Muscle of back (tissue), 11 donors: Measurements from ENCODE around the gene NAA15. TPM values are rescaled to one million over a fixed set of nuclear protein-coding genes. Genes with fewer than 3 reads are reported as not detected.
"Not testable (repeated sequence)": the region's sequence is repeated elsewhere in the genome, so short reads cannot be mapped to it uniquely, and the experiment has no call there.

Experiments
- DNase-seq, 3 donors: peaks; one replicate each; pipeline versions ENCODE4 v3.0.0 to v3.0.0-alpha.2; 2013
- polyA plus RNA-seq, 10 donors: library from polyadenylated mRNA; unstranded; fragments of 120-200 nt; gene quantifications; one replicate each; pipeline ENCODE4 v1.2.1, GENCODE V29; 2013; ENCODE audit not compliant: insufficient read length in 10 of 10

NAA15 gene
- polyA plus RNA-seq, 10 donors, result 22.5 to 38.1 (median 29.2) TPM

DNA sequence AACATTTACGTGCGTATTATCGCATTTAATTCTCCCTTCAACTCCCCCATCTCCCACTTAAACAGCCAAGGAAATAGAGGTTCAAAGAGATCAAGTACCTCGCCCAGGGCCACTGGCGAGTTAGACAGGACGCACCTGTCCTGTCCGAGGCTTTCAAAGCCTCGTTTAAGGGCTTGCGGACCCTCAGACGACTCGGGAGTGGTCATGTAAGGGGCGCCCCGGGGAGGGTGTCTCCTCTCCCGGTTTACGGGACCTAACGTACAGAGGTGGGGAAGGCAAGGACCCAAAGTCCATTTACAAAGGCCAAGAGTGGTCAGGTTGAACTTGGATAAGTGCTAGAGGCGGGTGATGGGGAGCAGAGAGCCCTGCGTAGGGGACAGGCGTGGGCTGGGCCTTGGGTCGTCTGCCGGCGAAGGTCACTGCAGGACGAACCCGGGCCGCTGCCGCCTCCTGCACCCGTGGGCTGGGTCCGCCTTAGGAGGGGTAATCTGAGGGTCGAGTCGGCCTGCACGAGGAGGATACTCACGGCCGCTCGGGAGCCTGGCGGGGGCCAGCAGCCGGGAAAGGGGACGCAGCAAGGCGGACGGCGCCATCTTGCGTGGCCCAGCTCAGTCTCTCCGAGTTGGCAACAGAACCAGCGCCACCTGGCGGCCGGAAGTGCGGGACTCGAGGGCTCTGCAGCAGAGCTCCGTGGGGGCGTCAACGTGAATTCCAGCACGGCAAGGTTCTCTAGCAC is 5.9 kb upstream of the NAA15 start:
- peak; percentile 93 to 99 (median 98) for DNase-seq

GRCh38 chr4:139295942-139296299 is 5.4 kb upstream of the NAA15 start:
- DNase-seq, result no peak

GRCh38 chr4:139297001-139297410 is 4.3 kb upstream of the NAA15 start:
- no peak for DNase-seq

- DNase-seq, result no peak
Measured at GRCh38 chr4:139299536-139299935, 1.8 kb upstream of the NAA15 start.

DNA sequence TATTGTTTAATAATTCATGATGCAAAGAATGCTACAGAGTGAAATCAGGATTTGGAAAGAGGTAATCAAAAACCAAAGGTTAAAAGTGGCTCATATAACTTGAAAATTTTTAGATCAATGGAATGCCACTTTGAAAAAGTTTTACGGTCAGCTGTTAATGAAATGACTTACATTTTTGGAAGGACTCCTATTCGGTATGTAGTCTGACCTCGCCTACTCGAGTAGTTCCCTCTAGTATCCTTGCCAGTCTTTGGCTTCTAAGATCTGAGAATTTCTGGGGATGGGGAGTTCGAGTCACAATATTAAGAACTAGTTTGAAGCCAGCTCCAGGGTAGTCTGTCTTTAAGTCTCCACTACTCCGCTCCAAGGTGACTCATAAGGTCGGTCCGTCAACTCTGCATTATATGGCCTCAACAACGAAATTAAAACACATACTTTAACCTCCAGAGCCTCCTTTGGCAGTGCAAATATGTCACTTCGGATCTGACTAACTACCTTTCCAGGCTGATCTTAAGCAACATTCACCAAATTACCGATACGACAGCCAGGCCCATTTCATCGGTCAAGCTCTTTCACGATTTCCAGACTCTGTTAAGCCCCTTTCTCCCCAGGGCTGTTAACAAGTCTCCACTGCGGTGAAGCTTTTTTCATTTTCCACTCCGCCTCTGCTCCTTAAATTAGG is 733 bp upstream of the NAA15 start:
- DNase-seq, result peak in 1 of 3 donors; percentile 37

- peak; percentile 33 to 84 (median 52) for DNase-seq
Measured at GRCh38 chr4:139301821-139302611, 711 bp downstream of the NAA15 start, which contains the start of gene NDUFC1. NDUFC1 (minus strand) TSS chr4:139302477; CDS start chr4:139295798, 6,679 bp downstream.

GRCh38 chr4:139304920-139305319 is 3.6 kb downstream of the NAA15 start:
- no peak for DNase-seq

DNA sequence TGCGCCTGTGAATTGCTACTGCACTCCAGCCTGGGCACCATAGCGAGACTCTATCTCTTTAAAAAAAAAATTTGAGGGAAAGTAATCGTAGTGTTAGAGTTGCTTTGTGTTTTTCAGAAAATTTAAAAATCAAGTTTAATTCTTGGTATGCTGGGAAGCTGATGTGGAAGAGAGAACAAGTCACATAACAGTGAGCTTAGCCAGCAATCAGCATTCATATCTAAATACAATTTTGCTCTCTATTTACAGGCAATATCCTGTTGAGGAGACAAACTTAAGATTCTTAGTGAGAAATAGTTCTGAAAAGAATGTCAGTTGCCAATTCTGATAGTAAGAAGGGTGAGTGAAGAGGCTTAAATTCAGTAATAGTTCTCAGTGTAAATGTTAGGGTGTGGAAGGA is 10.6 kb downstream of the NAA15 start:
- DNase-seq, result no peak

DNA sequence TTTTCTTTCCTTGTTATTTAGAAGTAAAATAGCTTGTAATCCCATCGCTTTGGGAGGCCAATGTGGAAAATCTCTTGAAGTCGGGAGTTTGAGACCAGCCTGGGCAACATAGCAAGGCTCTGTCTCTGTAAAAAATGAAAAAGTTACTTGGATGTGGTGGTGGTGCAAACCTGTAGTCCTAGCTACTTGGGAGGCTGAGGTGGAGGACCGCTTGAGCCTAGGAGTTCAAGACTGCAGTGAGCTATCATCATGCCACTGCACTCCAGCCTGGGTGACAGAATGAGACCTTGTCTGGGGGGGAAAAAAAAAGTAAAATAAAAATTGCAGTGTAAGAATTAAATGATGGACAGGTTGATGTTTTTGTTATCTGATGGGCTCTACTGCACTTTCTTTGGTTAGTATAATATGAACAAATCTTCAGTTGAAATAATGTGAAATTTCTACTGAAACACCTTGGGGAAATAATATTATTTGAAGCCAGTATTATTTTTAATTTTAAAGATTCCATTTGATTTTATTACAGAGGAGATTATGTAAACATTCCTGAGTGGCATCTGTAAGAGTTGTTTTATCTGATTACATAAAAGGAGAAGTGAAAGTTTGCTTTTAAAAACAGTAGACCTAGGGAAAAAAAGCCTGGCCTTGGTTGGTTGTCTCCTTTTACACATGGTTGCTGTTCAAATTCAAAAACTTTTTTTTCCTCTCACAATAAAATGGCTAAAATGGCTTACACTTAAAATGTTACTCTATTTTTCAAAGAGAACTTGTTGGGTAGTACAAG is 11.4 kb downstream of the NAA15 start:
- no peak for DNase-seq

DNA sequence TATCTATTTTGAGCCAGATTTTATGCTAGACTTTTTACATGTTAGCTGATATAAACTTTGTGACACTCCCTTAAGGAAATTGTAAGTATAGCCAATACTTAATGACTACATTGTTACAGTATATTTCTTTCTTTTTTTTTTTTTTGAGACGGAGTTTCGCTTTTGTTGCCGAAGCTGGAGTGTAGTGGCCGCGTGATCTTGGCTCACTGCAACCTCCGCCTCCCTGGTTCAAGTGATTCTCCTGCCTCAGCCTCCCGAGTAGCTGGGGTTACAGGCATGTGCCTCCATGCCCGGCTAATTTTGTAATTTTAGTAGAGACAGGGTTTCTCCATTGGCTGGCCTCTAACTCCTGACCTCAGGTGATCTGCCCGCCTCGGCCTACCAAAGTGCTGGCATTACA is 12.1 kb downstream of the NAA15 start:
- DNase-seq, result not testable (repeated sequence)

- no peak for DNase-seq
Measured at GRCh38 chr4:139314047-139314800, 12.9 kb downstream of the NAA15 start.

DNA sequence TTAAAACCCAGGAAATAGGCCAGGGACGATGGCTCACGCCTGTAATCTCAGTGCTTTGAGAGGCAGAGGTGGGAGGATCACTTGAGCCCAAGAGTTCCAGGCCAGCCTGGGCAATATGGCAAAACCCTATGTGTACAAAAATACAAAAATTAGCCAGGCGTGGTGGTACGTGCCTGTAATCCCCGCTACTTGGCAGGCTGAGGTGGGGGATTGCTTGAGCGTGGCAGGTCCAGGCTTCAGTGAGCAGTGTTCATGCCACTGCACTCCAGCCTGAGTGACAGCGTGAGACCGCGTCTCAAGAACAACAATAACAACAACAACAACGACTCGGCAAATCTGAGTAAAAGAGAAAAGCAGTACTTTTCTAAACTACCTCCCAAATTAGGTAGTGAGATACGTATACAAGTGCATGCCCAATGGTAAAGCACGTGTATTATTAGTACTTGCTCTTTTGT is 13.9 kb downstream of the NAA15 start:
- no peak for DNase-seq

DNA sequence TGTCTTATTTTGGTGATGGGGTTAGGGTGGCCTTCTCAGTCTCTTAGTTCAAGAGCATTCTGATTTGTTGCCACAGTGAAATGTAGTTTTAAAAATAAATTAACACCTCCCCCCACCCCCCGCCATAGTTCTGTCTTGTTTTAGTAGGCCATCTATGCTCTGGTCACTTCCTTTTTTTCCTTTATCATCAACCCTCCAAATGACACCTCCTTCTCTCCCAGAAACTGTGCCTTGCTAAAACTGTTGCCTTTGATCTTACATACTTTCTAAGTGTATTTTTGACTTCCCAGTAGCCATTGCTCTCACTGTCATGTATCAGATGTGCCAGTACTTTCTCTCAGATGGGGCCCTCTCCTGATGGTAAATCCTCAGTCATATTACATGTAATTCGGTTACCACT is 15.4 kb downstream of the NAA15 start:
- DNase-seq, result no peak

DNA sequence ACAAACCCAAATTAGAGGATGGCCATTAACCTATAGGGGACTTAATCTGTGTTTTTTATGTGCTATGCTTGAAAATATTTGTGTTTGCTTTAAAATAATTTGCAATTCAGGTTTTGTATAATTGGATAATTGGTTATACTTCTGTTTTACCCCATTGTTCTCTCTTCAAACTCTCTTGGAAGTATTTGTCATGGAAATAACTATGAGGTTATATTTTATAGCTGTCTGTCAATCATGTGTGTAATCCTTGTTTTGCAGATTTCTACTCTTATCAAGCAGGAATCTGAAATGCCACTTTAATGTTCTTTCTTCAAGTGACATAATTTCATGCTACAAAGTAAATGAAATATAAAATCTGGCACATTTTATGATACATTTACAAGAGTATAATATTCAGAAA is 16.3 kb downstream of the NAA15 start:
- DNase-seq, result no peak

- no peak for DNase-seq
Measured at GRCh38 chr4:139319571-139319970, 18.3 kb downstream of the NAA15 start.

- not testable (repeated sequence) for DNase-seq
Measured at GRCh38 chr4:139322070-139322469, 20.8 kb downstream of the NAA15 start.

DNA sequence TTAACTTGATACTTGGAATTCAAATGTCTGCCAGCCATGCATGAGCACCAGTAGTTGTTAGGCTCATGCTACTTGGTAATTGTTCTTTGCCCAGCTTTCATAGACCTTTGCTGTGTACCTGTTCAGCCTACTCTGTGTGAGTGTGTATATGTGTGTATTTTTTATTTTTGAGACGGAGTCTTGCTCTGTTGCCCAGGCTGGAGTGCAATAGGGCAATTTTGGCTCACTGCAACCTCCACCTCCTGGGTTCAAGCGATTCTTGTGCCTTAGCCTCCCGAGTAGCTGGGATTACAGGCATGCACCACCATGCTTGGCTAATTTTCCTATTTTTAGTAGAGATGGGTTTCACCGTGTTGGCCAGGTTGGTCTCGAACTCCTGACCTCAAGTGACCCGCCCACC is 21.2 kb downstream of the NAA15 start:
- not testable (repeated sequence) for DNase-seq

DNA sequence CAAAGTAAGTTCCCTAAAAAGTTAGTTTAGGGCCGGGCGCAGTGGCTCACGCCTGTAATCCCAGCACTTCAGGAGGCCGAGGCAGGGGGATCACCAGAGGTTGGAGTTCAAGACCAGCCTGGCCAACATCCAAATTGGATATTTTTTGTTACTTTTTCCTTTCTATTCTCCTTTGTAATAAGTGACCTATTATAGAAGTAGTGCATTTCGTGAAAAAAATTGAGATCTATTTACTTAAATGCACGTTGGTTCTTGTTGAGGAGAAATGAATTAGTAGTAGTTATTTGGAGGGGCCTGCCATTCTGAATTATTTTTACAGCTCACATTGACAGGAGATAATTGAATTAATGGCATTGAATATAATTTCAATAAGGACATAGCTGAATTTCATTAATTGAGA is 23.3 kb downstream of the NAA15 start:
- no peak for DNase-seq

DNA sequence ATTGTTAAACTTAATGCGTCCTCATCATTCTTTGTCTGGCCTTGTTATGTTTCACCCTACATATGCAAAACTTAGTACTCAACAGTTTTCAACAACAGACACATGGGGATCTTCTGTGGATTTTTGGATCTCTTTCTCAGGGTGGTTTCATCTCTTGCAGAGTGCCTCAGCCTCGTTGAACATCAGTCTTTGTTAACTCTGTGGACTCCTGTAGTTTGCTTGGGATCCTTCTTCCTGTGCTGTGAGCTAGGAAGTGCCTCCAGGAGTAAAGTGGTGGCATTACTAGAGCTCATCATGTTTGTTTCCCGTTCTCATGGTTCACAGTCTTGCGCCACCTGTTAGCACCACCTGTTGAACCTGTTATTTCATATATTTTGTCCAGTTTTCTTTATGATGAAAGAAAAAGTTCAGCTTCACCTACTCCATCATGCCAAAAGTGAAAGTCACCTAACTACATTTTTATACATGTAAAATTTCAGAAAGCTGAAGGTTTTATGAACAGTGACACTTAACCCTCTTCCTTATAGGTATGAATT is 28.4 kb downstream of the NAA15 start:
- DNase-seq, result no peak

DNA sequence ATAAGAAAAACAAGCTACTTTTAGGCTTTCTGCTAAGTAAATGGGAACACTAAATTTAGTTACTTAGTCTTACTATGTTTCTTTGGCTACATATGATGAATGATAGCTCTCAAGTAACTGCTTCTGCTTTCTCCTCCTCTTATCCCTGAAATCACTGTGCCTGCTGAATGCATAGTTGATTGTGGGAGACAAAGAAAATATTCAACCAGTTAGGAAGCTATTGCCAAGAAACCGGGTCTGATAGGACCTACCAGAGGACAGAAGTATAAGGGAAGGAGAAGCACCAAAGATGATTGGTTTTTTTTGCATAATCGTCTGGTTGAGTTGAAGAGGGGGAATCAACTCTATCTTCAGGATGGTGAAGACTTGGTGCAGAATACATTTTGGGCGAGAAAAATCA is 29.0 kb downstream of the NAA15 start:
- no peak for DNase-seq

- peak in 1 of 3 donors; percentile 4 for DNase-seq
Measured at GRCh38 chr4:139331185-139331584, 29.9 kb downstream of the NAA15 start.
